Psoas muscle (tissue), 8 donors: ENCODE measurements around the gene CDIP1. TPM values are rescaled to one million over a fixed set of nuclear protein-coding genes. Genes with fewer than 3 reads are reported as not detected.

Experiments
- ATAC-seq, 4 donors: fragments of 200-7000 bp; cut with Tn5 transposase; one replicate each; pipeline ENCODE4 v1.9.1; 2020; ENCODE audit warnings: moderate library complexity in 3 of 4, mild to moderate bottlenecking in 2 of 4
- DNase-seq, 2 donors: peaks; one replicate each; pipeline ENCODE4 v3.0.0-alpha.2; 2020
- H3K27ac ChIP-seq: fragments of 200-600 bp; one replicate; pipeline ENCODE4 v1.8.0; 2022
- H3K27me3 ChIP-seq, 3 donors: fragments of 200-600 bp in 1 of 3; one replicate each; pipeline versions ENCODE4 v1.6.1 to v1.8.0; 2013 to 2022; ENCODE audit warnings: low read length in 2 of 3, mild to moderate bottlenecking in 2 of 3, moderate library complexity in 1 of 3; ENCODE audit not compliant: insufficient read depth in 3 of 3
- H3K36me3 ChIP-seq, 2 donors: fragments of 200-600 bp in 1 of 2; one replicate each; pipeline versions ENCODE4 v1.6.1 to v1.8.0; 2013 to 2022; ENCODE audit warnings: low read depth in 1 of 2, mild to moderate bottlenecking in 1 of 2, moderate library complexity in 1 of 2; ENCODE audit not compliant: insufficient read depth in 1 of 2
- H3K4me1 ChIP-seq: fragments of 200-600 bp; one replicate; pipeline ENCODE4 v1.8.0; 2022
- H3K4me3 ChIP-seq: fragments of 200-600 bp; one replicate; pipeline ENCODE4 v1.8.0; 2022; ENCODE audit warnings: mild to moderate bottlenecking
- H3K9me3 ChIP-seq: fragments of 200-600 bp; one replicate; pipeline ENCODE4 v1.8.0; 2022
- CTCF ChIP-seq: fragments of 200-600 bp; IDR thresholded peaks from one replicate; pipeline ENCODE4 v1.8.0; 2022; ENCODE audit warnings: antibody characterized with exemption
- WGBS, 3 donors: extraction: QIAGEN DNeasy Blood & Tissue Kit; methylation state at CpG; one replicate each; pipeline versions ENCODE4 v1.1.6 to v1.1.7; 2013; 5-methylcytosine and 5-hydroxymethylcytosine counted together
- intact Hi-C, 2 donors: fragments of 100-400 bp; cut with DNase I; formaldehyde crosslinking; loops; one replicate each; pipeline versions ENCODE4 v1.11.0 to v1.14.2; 2022
- polyA plus RNA-seq, 3 donors: library from polyadenylated mRNA; stranded (reverse); fragments of 200-250 nt; gene quantifications; one replicate each; pipeline ENCODE4 v1.2.3, GENCODE V29; 2013
- total RNA-seq, 4 donors: library from RNA; stranded (reverse); fragmentation: NEBNext Ultra II Directional in 2 of 4; extraction: Animal tissue kit (Norgen Biotek cat#: 25700) in 2 of 4; gene quantifications; one replicate each; pipeline versions ENCODE4 v1.2.1 to v1.2.4, GENCODE V29; 2021 to 2023
- donor health status: healthy with polysubstance abuse.
- donor health status: DM: no; HTN: no; CAD: no; lungs with moderate emphysema.
- donor health status: Bipolar disorder and iron deficiency.
- donor health status: healthy.
- donor health status: DM: yes; HTN: yes; CAD: no.
- donor health status: DM: no; HTN: no; CAD: no.
- donor health status: DM: no; HTN: no; CAD: no.
- donor health status: DM: yes; HTN: yes; CAD: no.

Gene CDIP1
- total and polyA plus RNA-seq, 7 donors, result 18.7 to 51.8 (median 31.3) TPM

- peak in 1 of 2 donors; percentile 21 for DNase-seq
- H3K4me1 ChIP-seq, result peaks cover 25% of the 10 kb centered on the region
- TF ChIP-seq CTCF, result no peak
- H3K27ac ChIP-seq, result peak overlapping the region; percentile 70
- no peaks in the 10 kb centered on the region for H3K9me3 ChIP-seq
- peaks cover 0 to 11% of the 10 kb centered on the region in 2 donors for H3K36me3 ChIP-seq
- ATAC-seq, result peak; percentile 89 to 95 (median 92)
- intact Hi-C loops, result loop anchor here in 1 of 2 donors (10.0 kb wide), 1 partner anchor 455 kb away; the partner anchor contains the start of gene SEC14L5
- 45 to 54% (median 53%) methylated on average over 3 of the region's 3 CpGs for WGBS, 3 donors
- no peaks in the 10 kb centered on the region for H3K27me3 ChIP-seq
- H3K4me3 ChIP-seq, result no peak overlapping the region
These were observed 38.3 kb downstream of the CDIP1 start for GRCh38 chr16:4500272-4500671.

- WGBS, 3 donors, result 98 to 100% (median 99%) methylated on average over 4 of the region's 4 CpGs
- no peak overlapping the region for H3K4me3 ChIP-seq
- TF ChIP-seq CTCF, result no peak
- no peaks in the 10 kb centered on the region for H3K27me3 ChIP-seq
- no peaks in the 10 kb centered on the region for H3K9me3 ChIP-seq
- no peak for DNase-seq
- intact Hi-C loops, result no loop called here
- no peak for ATAC-seq
- no peak overlapping the region for H3K27ac ChIP-seq
- H3K4me1 ChIP-seq, result peaks cover 31% of the 10 kb centered on the region
- H3K36me3 ChIP-seq, result peaks cover 0 to 8% of the 10 kb centered on the region in 2 donors
These were observed 39.4 kb downstream of the CDIP1 start for GRCh38 chr16:4499196-4499555.

- H3K36me3 ChIP-seq, result peaks cover 0 to 8% of the 10 kb centered on the region in 2 donors
- no peak for DNase-seq
- peaks cover 31% of the 10 kb centered on the region for H3K4me1 ChIP-seq
- intact Hi-C loops, result no loop called here
- no peak overlapping the region for H3K4me3 ChIP-seq
- no peaks in the 10 kb centered on the region for H3K9me3 ChIP-seq
- no peak for TF ChIP-seq CTCF
- no peak for ATAC-seq
- no peak overlapping the region for H3K27ac ChIP-seq
- WGBS, 3 donors, result 89 to 91% (median 91%) methylated on average over 8 of the region's 8 CpGs
- H3K27me3 ChIP-seq, result no peaks in the 10 kb centered on the region
These were observed 39.9 kb downstream of the CDIP1 start for GRCh38 chr16:4498546-4499195.

- peaks cover 31% of the 10 kb centered on the region for H3K4me1 ChIP-seq
- intact Hi-C loops, result no loop called here
- DNase-seq (no peak), ATAC-seq (no peak)
- H3K9me3 ChIP-seq, result no peaks in the 10 kb centered on the region
- WGBS, 3 donors, result 92 to 100% (median 93%) methylated on average over 4 of the region's 4 CpGs
- H3K27ac ChIP-seq, result no peak overlapping the region
- peaks cover 0 to 8% of the 10 kb centered on the region in 2 donors for H3K36me3 ChIP-seq
- TF ChIP-seq CTCF, result no peak
- H3K4me3 ChIP-seq, result no peak overlapping the region
- no peaks in the 10 kb centered on the region for H3K27me3 ChIP-seq
These were observed 42.3 kb downstream of the CDIP1 start for GRCh38 chr16:4496305-4496704.

- peaks cover 27% of the 10 kb centered on the region for H3K4me1 ChIP-seq
- ATAC-seq, result peak in 3 of 4 donors; percentile 48 to 57 (median 54)
- H3K27ac ChIP-seq, result no peak overlapping the region
These were observed 42.8 kb downstream of the CDIP1 start for GRCh38 chr16:4495766-4496165.

More at GRCh38 chr16:4495766-4496165, 42.8 kb downstream of the CDIP1 start:
- no peak overlapping the region for H3K4me3 ChIP-seq
- intact Hi-C loops, result no loop called here
- DNase-seq, result no peak
- H3K27me3 ChIP-seq, result no peaks in the 10 kb centered on the region
- H3K9me3 ChIP-seq, result no peaks in the 10 kb centered on the region
- no peak for TF ChIP-seq CTCF
- H3K36me3 ChIP-seq, result peaks cover 0 to 8% of the 10 kb centered on the region in 2 donors
- WGBS, 3 donors, result 75 to 91% (median 83%) methylated on average over 2 of the region's 2 CpGs
